Sigmoid colon (tissue), 7 donors: ENCODE results near the gene IL20RA. TPM values are rescaled to one million over a fixed set of nuclear protein-coding genes. Genes with fewer than 3 reads are reported as not detected.

Experiments used
- DNase-seq: peaks from one replicate; pipeline ENCODE4 v3.0.0-alpha.2; 2019
- H3K27ac ChIP-seq, 4 donors: fragments of 200-600 bp; sonication (generic); one replicate each; pipeline ENCODE4 v1.5.1; 2016 to 2019; ENCODE audit warnings: mild to moderate bottlenecking in 1 of 4
- H3K27me3 ChIP-seq, 3 donors: fragments of 200-600 bp; sonication (generic); one replicate each; pipeline ENCODE4 v1.5.1; 2019; ENCODE audit warnings: mild to moderate bottlenecking in 1 of 3
- H3K36me3 ChIP-seq, 4 donors: fragments of 200-600 bp; sonication (generic); one replicate each; pipeline ENCODE4 v1.5.1; 2016 to 2019
- H3K4me1 ChIP-seq, 4 donors: fragments of 200-600 bp; sonication (generic); one replicate each; pipeline ENCODE4 v1.5.1; 2017 to 2019
- H3K4me3 ChIP-seq, 4 donors: fragments of 200-600 bp; sonication (generic); one replicate each; pipeline ENCODE4 v1.5.1; 2017 to 2019; ENCODE audit warnings: mild to moderate bottlenecking in 2 of 4, moderate library complexity in 1 of 4
- H3K9me3 ChIP-seq, 4 donors: fragments of 200-600 bp in 3 of 4; sonication (generic) in 3 of 4; one replicate each; pipeline versions ENCODE4 v1.5.1 to v1.6.1; 2013 to 2019
- EP300 ChIP-seq, 4 donors: sonication (generic); formaldehyde crosslinking; IDR thresholded peaks; one replicate each; pipeline ENCODE4 v1.6.1; 2017; ENCODE audit warnings: antibody characterized with exemption in 4 of 4
- POLR2A ChIP-seq, 2 donors: fragments of 450-650 bp; IDR thresholded peaks; one replicate each; pipeline ENCODE4 v1.6.1; 2016; ENCODE audit warnings: antibody characterized with exemption in 2 of 2, mild to moderate bottlenecking in 2 of 2, moderate library complexity in 2 of 2
- POLR2AphosphoS5 ChIP-seq, 4 donors: sonication (generic); formaldehyde crosslinking; IDR thresholded peaks; one replicate each; pipeline ENCODE4 v1.6.1; 2017; ENCODE audit warnings: antibody characterized with exemption in 4 of 4
- WGBS, 2 donors: extraction: QIAGEN DNeasy Blood & Tissue Kit; methylation state at CpG; one replicate each; pipeline ENCODE4 v1.1.7; 2013; 5-methylcytosine and 5-hydroxymethylcytosine counted together
- intact Hi-C: fragments of 100-400 bp; cut with DNase I; formaldehyde crosslinking; loops from one replicate; pipeline ENCODE4 v1.15.1; 2023
- polyA plus RNA-seq, 3 donors: library from polyadenylated mRNA; stranded (reverse); fragments of 200-250 nt; gene quantifications; one replicate each; pipeline ENCODE4 v1.2.3, GENCODE V29; 2013
- small RNA-seq, 3 donors: library from RNA; depleted of rRNA; stranded (forward); fragments of <200 nt; gene quantifications; one replicate each; pipeline ENCODE3, GENCODE V24; 2016
- total RNA-seq, 4 donors: library from RNA; depleted of rRNA; stranded (reverse); fragments of >200 nt; gene quantifications; one replicate each; pipeline ENCODE4 v1.1.0, GENCODE V29; 2016
- TF ChIP-seq, protein P1 (sequence below), 4 experiments: fragments of 450-650 bp in 3 of 4; fragments of 200-600 bp in 1 of 4; IDR thresholded peaks; one replicate each; pipeline ENCODE4 v1.5.1; 2016 to 2019; ENCODE audit warnings: antibody characterized with exemption in 4 of 4, mild to moderate bottlenecking in 3 of 4, moderate library complexity in 2 of 4
- donor health status: healthy with polysubstance abuse.
- donor health status: Bipolar disorder and iron deficiency.
- donor health status: healthy.

Gene IL20RA
- total and polyA plus RNA-seq, 7 donors: 0.28 to 7.2 (median 1.8) TPM

GRCh38 chr6:136956590-136957544, 87.9 kb downstream of the IL20RA start:
- intact Hi-C loops: no loop called here
- H3K27me3 ChIP-seq: peaks cover 0 to 4% (median 0%) of the 10 kb centered on the region in 3 donors
- H3K9me3 ChIP-seq: no peaks in the 10 kb centered on the region
- no peak overlapping the region for H3K4me3 ChIP-seq
- H3K36me3 ChIP-seq: no peaks in the 10 kb centered on the region
- no peak for DNase-seq
- no peak overlapping the region for H3K27ac ChIP-seq
- no peak for TF ChIP-seq POLR2AphosphoS5 (IDR thresholded peaks at IDR 0.05)
- TF ChIP-seq POLR2A (IDR thresholded peaks at IDR 0.05): no peak
- TF ChIP-seq EP300 (IDR thresholded peaks at IDR 0.05): no peak
- TF ChIP-seq, protein P1, sequence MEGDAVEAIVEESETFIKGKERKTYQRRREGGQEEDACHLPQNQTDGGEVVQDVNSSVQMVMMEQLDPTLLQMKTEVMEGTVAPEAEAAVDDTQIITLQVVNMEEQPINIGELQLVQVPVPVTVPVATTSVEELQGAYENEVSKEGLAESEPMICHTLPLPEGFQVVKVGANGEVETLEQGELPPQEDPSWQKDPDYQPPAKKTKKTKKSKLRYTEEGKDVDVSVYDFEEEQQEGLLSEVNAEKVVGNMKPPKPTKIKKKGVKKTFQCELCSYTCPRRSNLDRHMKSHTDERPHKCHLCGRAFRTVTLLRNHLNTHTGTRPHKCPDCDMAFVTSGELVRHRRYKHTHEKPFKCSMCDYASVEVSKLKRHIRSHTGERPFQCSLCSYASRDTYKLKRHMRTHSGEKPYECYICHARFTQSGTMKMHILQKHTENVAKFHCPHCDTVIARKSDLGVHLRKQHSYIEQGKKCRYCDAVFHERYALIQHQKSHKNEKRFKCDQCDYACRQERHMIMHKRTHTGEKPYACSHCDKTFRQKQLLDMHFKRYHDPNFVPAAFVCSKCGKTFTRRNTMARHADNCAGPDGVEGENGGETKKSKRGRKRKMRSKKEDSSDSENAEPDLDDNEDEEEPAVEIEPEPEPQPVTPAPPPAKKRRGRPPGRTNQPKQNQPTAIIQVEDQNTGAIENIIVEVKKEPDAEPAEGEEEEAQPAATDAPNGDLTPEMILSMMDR (IDR thresholded peaks at IDR 0.05): no peak
- no peaks in the 10 kb centered on the region for H3K4me1 ChIP-seq
- WGBS, 2 donors: 48 to 70% methylated on average over 14 of the region's 14 CpGs

GRCh38 chr6:136955123-136955522, 89.6 kb downstream of the IL20RA start:
- Histone ChIP-seq H3K4me3 (no peak overlapping the region), H3K27me3 (peaks cover 0 to 4% (median 0%) of the 10 kb centered on the region in 3 donors), H3K4me1 (no peaks in the 10 kb centered on the region), H3K9me3 (no peaks in the 10 kb centered on the region), H3K27ac (no peak overlapping the region), H3K36me3 (no peaks in the 10 kb centered on the region)
- TF ChIP-seq, protein P1 (IDR thresholded peaks at IDR 0.05): no peak
- no peak for TF ChIP-seq EP300 (IDR thresholded peaks at IDR 0.05)
- TF ChIP-seq POLR2AphosphoS5 (IDR thresholded peaks at IDR 0.05): no peak
- TF ChIP-seq POLR2A (IDR thresholded peaks at IDR 0.05): no peak
- intact Hi-C loops: no loop called here
- DNase-seq: no peak
- 92 to 95% methylated on average over 3 of the region's 3 CpGs for WGBS, 2 donors

- TF ChIP-seq POLR2A (IDR thresholded peaks at IDR 0.05): no peak
- TF ChIP-seq, protein P1 (IDR thresholded peaks at IDR 0.05): no peak
- TF ChIP-seq POLR2AphosphoS5 (IDR thresholded peaks at IDR 0.05): no peak
- no peak for TF ChIP-seq EP300 (IDR thresholded peaks at IDR 0.05)
- no peaks in the 10 kb centered on the region for H3K36me3 ChIP-seq
- no peaks in the 10 kb centered on the region for H3K9me3 ChIP-seq
- intact Hi-C loops: no loop called here
- H3K27me3 ChIP-seq: no peaks in the 10 kb centered on the region
- 78 to 79% methylated on average over 7 of the region's 7 CpGs for WGBS, 2 donors
- no peak overlapping the region for H3K4me3 ChIP-seq
- DNase-seq: no peak
- H3K4me1 ChIP-seq: no peaks in the 10 kb centered on the region
- H3K27ac ChIP-seq: no peak overlapping the region
Observed at GRCh38 chr6:136952714-136953260, 92.0 kb downstream of the IL20RA start.

DNA sequence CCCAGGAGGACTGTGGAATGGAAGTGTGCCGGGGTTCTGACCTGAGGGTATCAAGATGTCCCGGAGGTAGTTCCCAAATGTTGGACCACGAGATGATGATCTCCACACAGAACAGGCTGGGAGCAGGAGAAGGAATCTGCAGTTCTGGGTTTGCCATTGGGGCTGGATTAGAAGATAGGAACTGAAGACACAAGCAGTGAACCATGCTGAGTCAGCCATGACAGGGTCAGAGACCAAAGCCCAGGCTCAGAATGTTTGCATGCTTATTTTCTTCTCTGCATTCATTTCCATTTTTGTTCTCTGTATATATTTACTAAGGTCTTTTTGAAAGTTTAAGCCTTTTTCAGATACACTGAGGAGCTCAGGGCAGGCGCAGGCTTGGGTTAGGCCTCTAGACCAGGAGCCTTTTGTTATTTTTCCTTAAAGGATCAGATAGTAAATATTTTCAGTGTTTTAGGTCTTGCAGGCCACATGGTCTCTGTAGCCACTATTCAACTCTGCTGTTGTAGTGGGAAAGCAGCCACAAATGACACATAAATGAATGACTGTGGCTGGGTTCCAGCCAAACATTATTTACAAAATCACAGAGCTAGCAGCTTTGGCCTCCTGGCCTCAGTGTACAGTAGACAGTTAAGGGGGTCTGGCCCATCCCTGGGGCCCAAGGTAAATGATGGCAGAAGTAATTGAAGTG, 94.2 kb downstream of the IL20RA start:
- no peak for DNase-seq
- Histone ChIP-seq H3K4me3 (no peak overlapping the region), H3K36me3 (no peaks in the 10 kb centered on the region), H3K9me3 (no peaks in the 10 kb centered on the region), H3K27ac (no peak overlapping the region), H3K4me1 (no peaks in the 10 kb centered on the region), H3K27me3 (no peaks in the 10 kb centered on the region)
- TF ChIP-seq POLR2A (IDR thresholded peaks at IDR 0.05): no peak
- no peak for TF ChIP-seq EP300 (IDR thresholded peaks at IDR 0.05)
- TF ChIP-seq POLR2AphosphoS5 (IDR thresholded peaks at IDR 0.05): no peak
- TF ChIP-seq, protein P1 (IDR thresholded peaks at IDR 0.05): no peak
- intact Hi-C loops: no loop called here
- 89 to 92% methylated on average over 4 of the region's 4 CpGs for WGBS, 2 donors

Small RNAs within 50 kb of the gene (small RNA-seq; reads per million reads assigned to genes)
- 0 reads per million in 3 donors for gene RPL35AP3

Other genes starting within 250 kb of the IL20RA start
- gene PEX7, start 222.4 kb downstream of the IL20RA start, total RNA-seq: 1 to 10 TPM; 2.9 to 7.1 (median 5.5) TPM
- gene PEX7, start 222.4 kb downstream of the IL20RA start, polyA plus RNA-seq: 10 to 100 TPM in 2 of 3 donors, 1 to 10 TPM in 1; 6.9 to 15.0 (median 12.9) TPM
- 1 to 10 TPM in 2 of 4 donors, under 1 TPM in 2; 0.16 to 1.4 (median 1.0) TPM for gene SLC35D3, start 122.7 kb downstream of the IL20RA start, total RNA-seq
- under 1 TPM in 1 of 3 donors, not detected in 2; 0.28 TPM for gene SLC35D3, start 122.7 kb downstream of the IL20RA start, polyA plus RNA-seq
- not detected for gene IL22RA2, start 128.7 kb upstream of the IL20RA start, total RNA-seq
- gene IL22RA2, start 128.7 kb upstream of the IL20RA start, polyA plus RNA-seq: under 1 TPM in 1 of 3 donors, not detected in 2; 0.35 TPM
- 10 to 100 TPM; 47.4 to 67.1 (median 62.3) TPM for gene IFNGR1, start 174.4 kb upstream of the IL20RA start, total RNA-seq
- gene IFNGR1, start 174.4 kb upstream of the IL20RA start, polyA plus RNA-seq: 100 to 1,000 TPM in 1 of 3 donors, 10 to 100 TPM in 2; 32.4 to 116 (median 52.7) TPM